ENCODE measurements around the gene PNPLA7. TPM values are rescaled to one million over a fixed set of nuclear protein-coding genes. Genes with fewer than 3 reads are reported as not detected.

PNPLA7 gene
- total RNA-seq, 1 experiment from 2014 or later = 1.8 TPM

DNA sequence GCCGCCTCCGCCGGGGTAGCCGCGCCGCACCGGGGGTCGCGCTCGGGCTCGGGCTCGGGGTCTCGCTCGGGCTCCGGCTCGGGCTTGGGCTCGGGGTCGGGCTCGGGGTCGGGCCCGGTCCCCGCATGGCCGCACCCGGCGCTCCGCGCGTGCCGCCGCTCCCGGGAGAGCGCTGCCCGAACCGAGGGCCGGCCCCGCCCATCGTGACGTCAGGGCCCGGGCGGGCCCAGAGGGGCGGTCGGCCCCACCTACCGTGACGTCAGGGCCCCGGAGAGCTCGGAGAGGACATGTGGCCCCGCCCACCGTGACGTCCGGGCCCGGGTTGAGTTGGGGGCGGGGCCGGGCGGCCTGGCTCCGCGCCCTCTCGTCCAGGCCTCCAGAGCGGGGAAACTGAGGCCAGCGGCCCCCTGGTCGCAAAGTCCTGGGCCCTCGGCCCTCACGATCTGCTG, 91.0 kb downstream of the PNPLA7 start, which contains the start of gene NSMF:
NSMF (minus strand) TSS at position 183 of the 449 bp plus-strand sequence. CDS start 232 bp downstream, outside the sequence.
- peak within 1 kb of the TSS; percentile 98 for H3K9ac ChIP-seq (ENCODE audit: low read length)
- peak within 1 kb of the TSS; percentile 94 for H3K4me2 ChIP-seq (ENCODE audit: low read length)
- ChIA-PET CTCF (no interaction called here), POLR2A (interaction anchor here (0.6 to 1.0 kb wide), 2 partner anchors 18 to 481 kb away, joined by 3 to 6 read pairs; partner anchors contain the start of gene ENTPD8), RAD21 (ENCODE audit: low non-redundant PET in 1 of 2, low total read pairs in 2 of 2, uncharacterized antibody in 2 of 2, unreplicated experiment in 2 of 2) (no interaction called here)
- H4K20me1 ChIP-seq (ENCODE audit: insufficient read depth) = no peaks in the 10 kb centered on the region
- peak within 1 kb of the TSS; percentile 75 to 94 for H3K4me3 ChIP-seq (replicated peaks in 1 of 2; ENCODE audit: low read depth in 1 of 2, low read length in 2 of 2)
- DNase-seq (ENCODE audit: low read depth, low spot score) (peak; percentile 74), ATAC-seq (peak; percentile 73)
- H3K79me2 ChIP-seq (ENCODE audit: insufficient read depth, low read length) = peaks cover 35% of the 10 kb centered on the region
- peak within 1 kb of the TSS; percentile 81 for H3K27ac ChIP-seq (ENCODE audit: low read depth, low read length)
- TF ChIP-seq POLR2AphosphoS5 (IDR thresholded peaks at IDR 0.05; ENCODE audit: low read depth, low read length) = peak; percentile 91
- TF ChIP-seq CTCF (IDR thresholded peaks at IDR 0.05 in 2 of 3, conservative IDR thresholded peaks at IDR 0.05 in 1 of 3; ENCODE audit: borderline replicate concordance in 1 of 3, insufficient read depth in 1 of 3, low read depth in 2 of 3, low read length in 2 of 3) = no peak
- TF ChIP-seq ZBTB33 (IDR thresholded peaks at IDR 0.05; ENCODE audit: extremely low read depth, insufficient replicate concordance, low read length) = no peak
- TF ChIP-seq ELF1 (IDR thresholded peaks at IDR 0.05; ENCODE audit: borderline replicate concordance, low read depth) = no peak
- TF ChIP-seq YY1 (IDR thresholded peaks at IDR 0.05; ENCODE audit: extremely low read depth, insufficient replicate concordance, low read depth, low read length) = peak; percentile 8
- peak; percentile 74 for TF ChIP-seq POLR2A (IDR thresholded peaks at IDR 0.05; ENCODE audit: borderline replicate concordance, extremely low read depth, insufficient read depth, insufficient read length)
- TF ChIP-seq EZH2 (IDR thresholded peaks at IDR 0.05) = no peak
- TF ChIP-seq RAD21 (IDR thresholded peaks at IDR 0.05; ENCODE audit: low read depth) = no peak
- TF ChIP-seq JUND (IDR thresholded peaks at IDR 0.05) = no peak
- no peak for TF ChIP-seq TCF7L2 (IDR thresholded peaks at IDR 0.05; ENCODE audit: borderline replicate concordance, extremely low read depth, insufficient read depth, insufficient read length)
- TF ChIP-seq EZH2phosphoT487 (IDR thresholded peaks at IDR 0.05; ENCODE audit: borderline replicate concordance) = no peak
- TF ChIP-seq EGR1 (IDR thresholded peaks at IDR 0.05; ENCODE audit: low read depth) = no peak
- no peak for TF ChIP-seq SIN3A (IDR thresholded peaks at IDR 0.05; ENCODE audit: low read depth)
- TF ChIP-seq ATF3 (IDR thresholded peaks at IDR 0.05) = no peak
- TF ChIP-seq SRF (IDR thresholded peaks at IDR 0.05; ENCODE audit: low read depth) = no peak
- no peak for TF ChIP-seq CEBPB (IDR thresholded peaks at IDR 0.05; ENCODE audit: low read depth)
- TF ChIP-seq, protein P1, sequence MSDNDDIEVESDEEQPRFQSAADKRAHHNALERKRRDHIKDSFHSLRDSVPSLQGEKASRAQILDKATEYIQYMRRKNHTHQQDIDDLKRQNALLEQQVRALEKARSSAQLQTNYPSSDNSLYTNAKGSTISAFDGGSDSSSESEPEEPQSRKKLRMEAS (IDR thresholded peaks at IDR 0.05) = no peak
- TF ChIP-seq REST (IDR thresholded peaks at IDR 0.05; ENCODE audit: low read depth) = no peak
- TF ChIP-seq SP1 (IDR thresholded peaks at IDR 0.05; ENCODE audit: low read depth) = no peak
- H3K4me1 ChIP-seq (ENCODE audit: control insufficient read depth in 1 of 2, insufficient read depth in 2 of 2, low read length in 2 of 2) = peaks cover 28 to 67% of the 10 kb centered on the region in 2 experiments
- H3K9me3 ChIP-seq (ENCODE audit: control insufficient read depth in 1 of 2, insufficient read depth in 1 of 2, low read depth in 1 of 2, low read length in 2 of 2) = no peaks in the 10 kb centered on the region
- no peaks in the 10 kb centered on the region for H3K27me3 ChIP-seq (ENCODE audit: insufficient read depth, low read length)
- intact Hi-C loops (cut with micrococcal nuclease) = no loop called here
- H2AFZ ChIP-seq (ENCODE audit: low read depth, low read length, poor library complexity, severe bottlenecking) = no peak within 1 kb of the TSS
- peaks cover 9 to 23% of the 10 kb centered on the region in 2 experiments; a peak in 2 of 4 replicates for H3K36me3 ChIP-seq (ENCODE audit: control insufficient read depth in 1 of 2, insufficient read depth in 2 of 2, low read length in 2 of 2)
- no TSS peak for BruUV-seq (replicated peaks)
- no peaks in the 10 kb centered on the region for H3K9me2 ChIP-seq (ENCODE audit: insufficient read depth)
